GM13976 (cell line): Measurements from ENCODE around the gene B3GNT2.

Source experiments
- DNase-seq: peaks from one replicate; pipeline ENCODE4 v3.0.0; 2012; ENCODE audit warnings: low spot score
- CTCF ChIP-seq: IDR thresholded peaks from 2 replicates; pipeline ENCODE4 v1.5.1; 2012; ENCODE audit warnings: borderline replicate concordance, mild to moderate bottlenecking; ENCODE audit not compliant: insufficient read depth; ENCODE audit errors: extremely low read depth, missing control alignments, control extremely low read depth
- in situ Hi-C: fragments of 300-500 bp; cut with MboI; formaldehyde crosslinking; loops from one replicate; pipeline ENCODE4 v1.12.0; 2022; ENCODE audit warnings: low sequenced_read_pairs, mixed read lengths, inconsistent platforms; ENCODE audit not compliant: unreplicated experiment

B3GNT2 gene

GRCh38 chr2:62248226-62248625 is 52.3 kb downstream of the B3GNT2 start:
- TF ChIP-seq CTCF: no peak
- in situ Hi-C loops: no loop called here
- no peak for DNase-seq

DNA sequence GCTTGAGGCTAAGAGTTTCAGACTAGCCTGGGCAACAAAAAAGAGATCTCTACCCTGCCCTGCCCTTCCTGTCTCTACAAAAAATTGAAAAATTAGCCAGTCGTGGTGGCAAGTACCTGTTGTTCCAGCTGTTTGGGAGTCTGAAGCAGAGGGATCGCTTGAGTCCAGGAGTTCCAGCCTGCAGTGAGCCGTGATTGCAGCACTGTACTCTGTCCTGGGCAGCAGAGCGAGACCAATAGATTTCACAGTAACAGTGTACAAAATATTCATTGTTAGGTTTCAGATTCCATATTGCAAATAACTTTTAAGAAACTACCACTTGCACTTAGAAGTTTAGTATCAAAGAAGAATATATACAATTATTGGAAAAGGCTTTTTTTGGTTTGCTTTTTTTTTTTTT is 54.3 kb downstream of the B3GNT2 start:
- DNase-seq: no peak
- in situ Hi-C loops: no loop called here
- TF ChIP-seq CTCF: no peak

DNA sequence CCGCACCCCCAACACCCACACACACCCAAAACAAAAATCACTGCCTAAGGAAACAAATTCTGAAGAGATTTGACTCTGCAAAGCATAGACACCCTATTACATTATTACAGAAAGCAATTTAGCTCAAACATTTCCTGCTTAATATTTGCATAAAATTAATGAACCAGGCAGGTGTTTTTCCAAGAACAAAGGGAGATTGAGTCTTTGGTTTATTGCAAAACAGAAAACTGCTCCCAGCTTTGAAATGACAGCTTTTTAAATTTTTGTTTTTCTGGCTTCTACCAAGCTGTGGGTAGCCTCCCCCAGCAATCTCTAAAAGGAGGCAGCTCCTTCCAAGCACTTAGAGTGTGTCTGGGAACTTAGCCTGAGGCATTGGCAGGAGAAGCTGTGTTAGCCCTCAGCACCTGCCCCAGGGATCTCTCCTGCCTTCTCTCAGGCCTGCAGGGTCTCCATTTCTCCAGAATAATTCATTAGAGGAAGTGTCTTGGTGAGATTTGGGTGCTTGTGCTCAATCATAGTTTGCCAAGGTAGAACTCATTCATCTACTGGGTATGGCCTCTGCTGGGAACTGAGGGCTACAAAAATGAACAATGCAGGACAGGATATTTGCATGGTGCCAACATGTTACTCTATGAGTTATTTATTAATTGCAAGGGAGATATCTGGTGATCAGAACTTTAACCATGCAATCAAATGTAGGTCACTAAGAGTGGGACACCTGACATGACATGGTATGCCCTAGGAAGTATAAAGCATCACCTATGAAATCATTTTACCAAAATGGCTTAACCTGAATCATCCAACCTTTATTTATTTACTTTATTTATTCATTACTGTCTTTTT is 58.7 kb downstream of the B3GNT2 start:
- in situ Hi-C loops: no loop called here

DNA sequence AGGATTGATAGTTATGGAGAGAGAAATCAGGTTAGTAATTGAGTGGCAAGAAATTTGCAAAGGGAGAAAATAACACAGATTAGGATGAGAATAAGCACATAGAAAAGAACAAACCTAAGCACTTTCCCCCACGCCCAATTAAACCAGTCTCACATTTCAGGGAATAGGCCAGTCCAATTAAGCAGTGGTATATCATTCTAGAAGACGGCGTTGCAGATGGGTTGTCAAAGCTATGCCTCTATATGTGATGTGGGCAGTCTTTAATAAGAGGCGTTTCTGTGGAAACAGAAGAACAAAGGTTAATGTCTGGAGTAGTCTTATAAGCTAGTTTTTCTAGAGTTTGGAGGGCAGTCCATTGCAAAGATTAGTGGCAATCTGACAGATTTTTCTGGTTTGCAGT is 61.6 kb downstream of the B3GNT2 start:
- DNase-seq: no peak
- TF ChIP-seq CTCF: no peak
- in situ Hi-C loops: no loop called here

More for the DNA sequence above, 58.7 kb downstream of the B3GNT2 start:
- no peak for DNase-seq
- no peak for TF ChIP-seq CTCF

- DNase-seq: no peak
- in situ Hi-C loops: no loop called here
- TF ChIP-seq CTCF: no peak
Measured at GRCh38 chr2:62263076-62263715, 67.3 kb downstream of the B3GNT2 start.

DNA sequence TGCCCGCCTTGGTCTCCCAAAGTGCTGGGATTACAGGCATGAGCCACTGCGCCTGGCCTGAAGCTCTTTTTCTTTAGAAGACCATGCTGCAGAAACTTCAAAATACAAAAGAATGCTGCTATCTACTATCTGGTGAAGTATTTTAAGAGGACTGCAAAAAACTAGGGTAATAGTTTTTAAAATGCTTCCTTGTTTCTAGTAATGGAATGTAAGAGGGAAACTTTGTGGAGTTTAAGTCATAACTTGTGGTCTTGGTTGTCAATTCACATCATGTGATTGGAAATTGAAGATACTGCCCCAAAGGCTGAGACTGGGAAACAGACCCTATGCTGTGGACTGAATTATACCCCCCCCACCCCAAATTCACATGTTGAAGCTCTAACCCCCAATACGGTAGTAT is 68.3 kb downstream of the B3GNT2 start:
- no peak for TF ChIP-seq CTCF
- in situ Hi-C loops: no loop called here
- no peak for DNase-seq

DNA sequence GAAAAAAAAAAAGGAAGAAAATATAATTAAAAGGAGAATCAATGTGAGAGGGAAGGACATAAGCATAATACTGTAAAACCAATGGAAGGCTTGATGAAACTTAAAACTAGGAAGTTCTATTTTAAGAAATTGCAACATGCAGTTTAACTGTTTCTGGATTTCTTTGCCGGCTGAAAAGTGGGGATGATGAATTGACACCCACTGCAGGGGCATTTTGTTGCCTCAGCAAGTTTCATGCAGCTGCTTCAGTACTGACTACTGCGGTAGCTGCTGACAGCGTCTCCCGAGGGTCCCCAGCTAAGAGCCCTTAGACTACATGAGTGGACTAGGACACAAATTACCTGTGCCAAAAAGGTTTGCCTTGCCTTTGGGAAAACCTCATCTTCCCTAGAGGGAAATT is 69.2 kb downstream of the B3GNT2 start:
- TF ChIP-seq CTCF: no peak
- no peak for DNase-seq
- in situ Hi-C loops: no loop called here
